Glomerular endothelial cell (primary cell): Measurements from ENCODE around the gene PAFAH1B2. TPM values are rescaled to one million over a fixed set of nuclear protein-coding genes. Genes with fewer than 3 reads are reported as not detected.
"Not testable (repeated sequence)": the region's sequence is repeated elsewhere in the genome, so short reads cannot be mapped to it uniquely, and the experiment has no call there.

Source experiments
- DNase-seq: peaks from one replicate; pipeline ENCODE4 v3.0.0-alpha.2; 2011; ENCODE audit warnings: low read depth, low spot score; ENCODE audit errors: extremely low read depth
- total RNA-seq: library from RNA; depleted of rRNA; stranded (reverse); fragments of >200 nt; gene quantifications from 2 replicates; pipeline ENCODE4 v1.2.3, GENCODE V29; 2015

Gene PAFAH1B2, protein sequence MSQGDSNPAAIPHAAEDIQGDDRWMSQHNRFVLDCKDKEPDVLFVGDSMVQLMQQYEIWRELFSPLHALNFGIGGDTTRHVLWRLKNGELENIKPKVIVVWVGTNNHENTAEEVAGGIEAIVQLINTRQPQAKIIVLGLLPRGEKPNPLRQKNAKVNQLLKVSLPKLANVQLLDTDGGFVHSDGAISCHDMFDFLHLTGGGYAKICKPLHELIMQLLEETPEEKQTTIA
- 92.6 and 98.5 TPM in 2 replicates for total RNA-seq

DNA sequence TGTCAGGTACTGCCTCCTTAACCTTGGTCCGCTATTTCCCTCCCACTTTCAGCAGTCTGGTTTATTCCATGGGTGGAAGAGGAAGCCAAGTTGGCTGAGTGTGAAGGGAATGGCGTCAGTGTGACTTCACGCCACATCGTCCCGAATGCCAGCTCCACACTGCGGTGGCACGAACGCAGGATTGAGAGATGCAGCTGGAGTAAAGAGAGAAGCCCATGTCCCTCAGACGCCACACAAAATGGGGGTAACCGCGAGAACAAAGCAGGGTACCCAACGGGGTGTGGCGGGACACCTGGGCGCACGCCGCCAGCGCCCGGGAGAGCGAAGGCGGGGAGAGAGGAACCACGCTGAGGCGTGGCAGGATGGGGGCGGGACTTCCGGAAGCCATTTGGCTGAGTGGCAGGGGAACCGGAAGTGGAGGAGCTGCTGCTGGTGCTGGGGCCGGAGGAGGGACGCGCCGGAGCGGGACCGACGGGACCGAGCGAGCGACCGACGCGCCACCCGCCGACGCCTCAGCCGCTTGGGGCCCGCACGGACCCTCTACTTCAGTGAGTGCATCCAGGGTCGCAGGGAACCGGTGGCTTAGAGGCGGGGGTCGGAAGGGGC is at the start of gene PAFAH1B2:
PAFAH1B2 (plus strand) TSS at position 417 of the 606 bp plus-strand sequence. CDS start 8,161 bp downstream, outside the sequence.
- peak; percentile 27 for DNase-seq

DNA sequence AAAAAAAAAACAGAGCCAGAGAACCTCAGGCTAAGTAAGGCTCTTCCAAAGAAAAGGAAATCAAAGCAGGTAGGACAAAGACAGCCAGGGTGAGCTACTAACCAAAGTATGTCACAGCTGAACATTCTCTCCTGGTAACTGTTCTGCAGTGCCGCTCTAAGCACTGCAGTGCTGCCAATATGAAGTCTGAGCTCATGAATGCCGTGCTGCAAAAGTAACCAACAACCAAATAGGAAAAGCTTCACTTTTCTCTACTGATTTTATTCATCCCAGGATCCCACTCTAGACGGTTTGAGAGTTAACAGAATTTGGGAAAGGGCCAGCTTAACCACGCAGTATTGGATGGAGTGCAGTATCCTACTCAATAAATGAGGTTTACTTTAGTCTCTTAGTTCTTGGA is 49.3 kb upstream of the PAFAH1B2 start:
- DNase-seq, result no peak

DNA sequence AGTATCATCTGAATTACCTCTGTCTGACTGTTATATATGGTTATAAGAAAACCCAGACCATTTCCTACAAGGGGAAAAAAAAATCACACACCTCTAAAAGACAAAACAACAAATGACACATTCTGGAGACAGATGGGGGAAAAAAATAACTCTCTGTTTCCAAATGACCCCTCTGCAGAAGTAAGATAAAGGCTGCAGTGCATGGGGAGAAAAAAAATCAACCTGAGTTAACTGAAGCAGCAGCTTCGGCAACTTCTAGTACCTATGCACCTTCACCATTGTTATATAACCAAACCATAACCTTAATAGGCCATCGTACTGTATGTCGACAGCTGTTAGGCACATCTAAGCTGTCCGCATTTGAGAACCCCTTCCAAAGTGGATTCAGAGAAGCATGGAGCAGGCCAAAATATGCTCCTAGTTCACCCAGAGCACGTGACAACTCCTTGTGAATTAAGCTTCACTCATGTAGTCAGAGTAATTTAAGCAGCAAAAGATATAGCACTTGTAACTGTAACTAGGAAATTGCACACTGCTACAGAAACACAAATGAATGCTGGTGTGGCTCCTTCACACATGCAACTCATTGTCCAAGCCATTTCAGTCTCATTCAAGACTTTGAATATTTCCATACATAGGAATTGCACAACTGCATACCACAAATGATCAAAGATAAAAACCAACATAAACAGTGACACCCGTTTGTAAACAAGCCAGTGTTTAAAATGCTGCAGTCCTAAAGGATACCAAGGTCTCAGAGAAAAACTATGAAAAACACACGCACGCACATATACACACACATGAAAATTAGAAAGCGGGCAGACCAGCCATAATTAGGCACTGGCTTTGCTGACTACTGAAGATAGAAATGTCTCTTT is 48.6 kb upstream of the PAFAH1B2 start:
- no peak for DNase-seq

DNA sequence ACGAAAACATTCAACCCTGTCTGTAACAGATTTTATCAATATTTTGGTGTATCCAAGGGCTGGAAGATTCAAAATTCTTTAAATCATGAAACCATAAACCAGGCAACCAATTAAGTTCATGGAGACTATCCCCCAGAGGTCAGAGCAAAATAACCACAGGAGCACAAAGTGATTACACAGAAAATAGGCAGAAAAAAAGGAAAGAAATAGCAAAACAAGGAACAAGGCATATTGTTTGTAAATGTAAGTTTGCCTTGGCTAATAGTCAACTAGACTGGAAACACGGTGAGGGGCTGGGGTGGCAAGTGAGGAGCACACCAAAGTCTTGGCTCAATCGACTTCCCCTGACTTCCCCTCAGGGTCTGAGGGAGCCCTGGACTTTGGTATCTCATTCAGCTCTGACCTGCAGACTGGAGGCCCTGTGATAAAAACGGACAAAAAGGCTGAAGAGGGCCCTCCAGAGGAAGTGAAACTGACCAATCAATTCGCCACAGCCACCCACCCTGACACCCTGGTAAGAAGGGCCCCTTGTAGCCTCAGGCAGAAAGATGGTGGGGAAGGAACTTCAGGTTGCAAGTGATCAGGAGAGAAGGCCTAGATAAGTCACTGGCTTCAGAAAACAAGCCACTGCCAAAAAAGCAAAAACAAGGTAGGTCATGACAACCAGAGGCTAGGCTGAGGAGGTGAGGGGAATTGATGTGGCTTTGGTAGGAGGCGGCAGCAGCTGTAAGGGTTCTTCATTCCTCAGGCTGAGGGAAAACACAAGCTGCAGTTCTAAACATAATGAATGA is 47.7 kb upstream of the PAFAH1B2 start:
- DNase-seq, result no peak

DNA sequence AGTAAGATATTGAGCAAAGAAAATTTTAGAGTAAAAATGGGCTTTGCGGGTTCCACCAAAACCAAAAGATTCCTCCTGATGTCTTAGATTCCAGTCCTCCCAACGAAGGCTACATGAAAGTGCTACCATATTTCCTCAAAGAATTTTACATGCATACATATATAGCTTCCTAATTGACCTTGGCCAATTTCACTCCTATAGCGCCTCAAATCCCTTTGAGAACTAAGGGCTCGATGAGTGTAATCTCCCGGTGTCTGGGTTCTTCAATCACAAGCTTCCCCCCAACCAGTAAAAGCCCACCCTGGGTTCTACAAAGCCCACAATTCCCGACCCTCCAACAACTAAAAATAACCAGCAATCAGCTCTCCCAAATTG is 47.1 kb upstream of the PAFAH1B2 start:
- DNase-seq, result no peak

DNA sequence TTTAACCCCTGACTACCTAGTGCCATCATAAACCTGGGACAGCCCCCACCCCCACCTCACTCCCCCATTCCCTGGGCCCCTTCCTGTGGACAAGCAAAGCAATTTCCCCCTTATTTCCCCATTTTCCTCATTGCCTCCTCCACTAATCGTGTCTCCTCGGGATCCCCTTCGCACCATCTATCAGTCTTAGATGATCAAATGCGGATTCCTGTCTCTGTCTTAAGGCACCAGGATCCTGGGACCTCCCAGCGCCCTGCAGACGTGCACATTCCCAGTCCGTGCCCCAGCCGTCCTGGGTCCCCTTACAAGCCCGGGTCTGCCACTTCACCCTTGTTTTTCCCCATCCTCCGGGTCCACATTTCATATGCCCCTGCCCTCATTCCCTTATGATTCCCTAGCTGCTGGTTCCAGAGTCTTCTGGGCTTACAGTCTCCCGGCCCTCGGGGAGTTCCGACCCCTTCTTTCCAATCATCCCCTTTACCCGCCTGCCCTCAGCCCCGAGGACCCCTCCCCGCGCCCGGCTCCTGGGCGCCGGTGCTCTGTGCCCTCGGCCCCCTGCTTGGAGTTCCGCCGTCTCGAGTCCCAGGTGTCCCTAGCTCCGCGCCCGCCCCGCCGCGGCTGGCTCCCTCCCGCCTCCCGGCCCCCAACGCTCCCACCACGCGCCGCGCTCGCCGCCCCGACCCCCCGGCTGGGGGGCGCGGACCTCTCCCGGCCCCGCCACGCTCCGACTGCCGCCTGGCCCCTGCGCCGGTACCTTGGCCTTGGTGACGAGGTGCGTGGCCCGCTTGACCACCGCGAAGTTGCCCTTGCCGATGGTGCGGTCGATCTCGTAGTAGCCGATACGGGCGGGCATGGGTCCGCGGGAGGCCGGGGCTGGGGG is 46.5 kb upstream of the PAFAH1B2 start:
- no peak for DNase-seq

DNA sequence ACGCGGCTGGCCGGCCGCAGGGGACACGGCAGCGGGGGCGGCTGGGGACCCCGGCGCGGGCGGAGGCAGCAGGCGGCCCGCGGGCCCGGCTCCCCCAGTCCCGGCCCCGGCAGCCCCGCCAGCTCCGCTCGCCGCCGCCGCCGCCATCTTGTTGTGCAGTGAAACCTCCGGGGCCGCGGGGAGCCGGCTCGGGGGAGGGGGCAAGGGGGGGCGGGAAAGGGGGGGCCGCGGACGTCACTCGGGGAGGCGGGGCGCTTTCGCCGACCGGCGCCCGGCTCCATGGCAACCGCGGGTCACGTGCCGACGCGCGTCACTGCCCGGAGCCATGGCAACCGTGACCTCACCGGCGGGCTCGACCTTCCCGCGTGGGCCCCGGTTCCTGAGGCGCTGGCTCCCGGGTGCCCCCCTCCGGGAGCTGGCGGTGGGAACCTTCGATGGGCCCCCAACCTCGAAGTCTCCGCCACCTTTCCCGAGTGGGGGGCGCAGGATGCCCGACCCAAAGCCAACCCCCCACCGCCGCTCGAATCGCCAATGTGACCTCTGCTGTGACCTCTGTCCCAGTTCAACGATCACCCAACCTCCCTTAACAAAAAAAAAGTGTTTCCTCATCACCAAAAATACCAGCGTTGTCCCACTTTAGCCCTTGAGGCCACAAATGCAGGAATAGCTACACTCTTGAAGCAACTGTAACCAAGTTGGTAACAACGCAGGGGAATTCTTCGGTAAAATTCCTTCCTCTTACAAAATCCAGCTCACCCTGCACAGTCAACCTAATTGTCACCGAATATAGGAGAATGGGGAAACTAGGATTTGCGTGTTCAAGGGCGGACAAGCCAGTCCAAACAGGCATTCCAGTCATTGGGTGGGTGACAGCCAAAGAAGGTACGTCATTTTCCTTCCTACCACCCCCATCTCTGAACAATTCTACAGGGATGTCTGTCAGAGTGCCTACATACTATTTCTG is 45.5 kb upstream of the PAFAH1B2 start, which contains the start of gene SIK3:
SIK3 (minus strand) TSS at position 160 of the 964 bp plus-strand sequence; CDS start at position 147, 13 bp downstream.
- DNase-seq, result peak; percentile 80

DNA sequence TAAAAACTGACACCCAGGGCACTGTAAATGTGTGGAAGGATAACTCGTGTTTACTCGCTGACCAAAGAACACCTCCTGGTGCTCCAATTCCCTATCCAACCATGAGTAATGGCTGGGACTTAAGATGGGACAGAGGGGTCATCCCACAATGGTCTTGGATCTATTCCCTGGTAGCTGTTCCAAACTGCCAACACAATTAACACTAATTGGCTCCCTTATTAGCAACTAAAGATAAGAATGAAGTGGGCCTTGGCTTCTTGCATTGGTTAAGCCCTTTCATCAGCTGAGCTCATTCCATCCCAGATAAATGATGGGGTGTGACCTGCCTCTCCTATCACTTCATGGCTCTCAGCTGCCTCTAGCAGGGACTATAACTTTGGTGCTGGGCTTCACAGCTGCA is 44.4 kb upstream of the PAFAH1B2 start:
- no peak for DNase-seq

DNA sequence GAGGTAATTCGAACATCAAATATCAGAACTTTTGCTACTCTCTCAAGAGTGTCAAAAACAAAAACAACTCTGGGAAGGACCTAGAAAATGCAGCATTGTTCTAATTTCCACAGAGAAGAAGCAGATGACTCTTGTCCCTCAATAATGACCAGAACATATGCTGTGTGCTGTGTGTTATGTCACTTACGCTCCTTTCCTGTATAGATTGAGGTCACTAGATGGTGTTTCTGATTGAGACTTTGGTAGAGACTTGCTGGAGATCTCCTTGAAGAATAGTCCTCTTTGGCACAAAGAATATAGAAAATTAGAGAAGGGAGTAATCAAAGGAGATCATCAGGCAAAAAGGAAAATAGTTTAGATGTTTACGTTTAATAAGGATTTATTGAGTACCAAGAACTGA is 43.5 kb upstream of the PAFAH1B2 start:
- DNase-seq, result no peak

DNA sequence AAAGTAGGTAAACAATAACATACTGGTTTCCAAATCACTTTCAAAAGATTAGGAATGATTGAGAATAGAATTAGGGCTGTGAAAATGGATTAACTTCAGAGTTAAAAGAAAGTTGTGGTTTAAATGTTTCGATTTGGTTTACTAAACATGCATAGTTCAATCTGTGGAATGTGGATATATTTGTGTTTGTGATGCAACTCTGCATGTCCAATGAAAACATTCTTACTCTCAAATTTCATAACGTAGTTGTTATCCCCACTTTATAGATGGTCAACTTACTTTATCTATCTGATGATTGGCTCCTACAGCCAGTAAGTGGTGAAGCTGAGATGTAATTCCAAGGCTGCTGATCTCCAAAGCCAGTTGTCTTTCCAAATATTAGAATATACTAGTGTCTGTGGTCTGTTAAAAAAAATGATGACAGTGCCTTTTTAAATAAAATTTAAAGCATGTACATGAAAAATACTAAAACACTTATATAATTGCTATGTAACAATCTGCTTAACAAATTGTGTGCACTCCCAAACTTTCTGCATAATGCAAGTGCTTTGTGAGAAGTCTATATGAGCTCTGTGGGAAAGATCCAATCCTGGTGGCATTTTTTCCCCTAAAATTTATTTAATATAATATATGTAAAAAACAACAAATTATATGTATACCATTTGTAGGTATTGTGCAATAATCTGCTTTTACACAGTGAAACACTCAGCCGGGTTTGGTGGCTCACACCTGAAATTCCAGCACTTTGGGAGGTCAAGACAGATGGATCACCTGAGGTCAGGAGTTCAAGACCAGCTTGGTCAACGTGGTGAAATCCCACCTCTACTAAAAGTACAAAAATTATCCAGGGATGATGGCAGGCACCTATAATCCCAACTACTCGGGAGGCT is 36.1 kb upstream of the PAFAH1B2 start:
- no peak for DNase-seq

DNA sequence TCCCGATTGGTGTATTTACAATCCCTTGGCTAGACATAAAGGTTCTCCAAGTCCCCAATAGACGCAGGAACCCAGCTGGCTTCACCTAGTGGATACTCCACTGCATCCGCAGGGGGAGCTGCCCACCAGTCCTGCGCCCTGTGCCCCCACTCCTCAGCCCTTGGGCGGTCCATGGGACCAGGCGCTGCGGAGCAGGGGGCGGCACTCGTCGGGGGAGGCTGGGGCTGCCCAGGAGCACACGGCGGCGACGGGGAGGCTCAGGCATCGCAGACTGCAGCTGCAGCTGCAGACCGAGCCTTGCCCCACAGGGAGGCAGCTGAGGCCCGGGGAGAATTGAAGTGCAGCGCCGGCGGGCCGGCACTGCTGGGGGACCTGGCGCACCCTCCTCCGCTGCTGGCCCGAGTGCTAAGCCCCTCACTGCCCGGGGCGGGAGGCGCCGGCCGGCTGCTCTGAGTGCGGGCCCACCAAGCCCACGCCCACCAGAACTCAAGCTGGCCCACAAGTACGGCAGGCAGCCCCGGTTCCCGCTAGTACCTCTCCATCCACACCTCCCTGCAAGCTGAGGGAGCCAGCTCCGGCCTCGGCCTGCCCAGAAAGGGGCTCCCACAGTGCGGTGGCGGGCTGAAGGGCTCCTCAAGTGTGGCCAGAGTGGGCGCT is 33.7 kb upstream of the PAFAH1B2 start:
- DNase-seq, result no peak

DNA sequence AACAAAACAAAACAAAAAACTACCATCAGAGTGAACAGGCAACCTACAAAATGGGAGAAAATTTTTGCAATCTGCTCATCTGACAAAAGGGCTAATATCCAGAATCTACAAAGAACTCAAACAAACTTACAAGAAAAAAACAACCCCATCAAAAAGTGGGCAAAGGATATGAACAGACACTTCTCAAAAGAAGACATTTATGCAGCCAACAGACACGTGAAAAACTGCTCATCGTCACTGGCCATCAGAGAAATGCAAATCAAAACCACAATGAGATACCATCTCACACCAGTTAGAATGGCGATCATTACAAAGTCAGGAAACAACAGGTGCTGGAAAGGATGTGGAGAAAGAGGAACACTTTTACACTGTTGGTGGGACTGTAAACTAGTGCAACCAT is 31.6 kb upstream of the PAFAH1B2 start:
- DNase-seq, result not testable (repeated sequence)

DNA sequence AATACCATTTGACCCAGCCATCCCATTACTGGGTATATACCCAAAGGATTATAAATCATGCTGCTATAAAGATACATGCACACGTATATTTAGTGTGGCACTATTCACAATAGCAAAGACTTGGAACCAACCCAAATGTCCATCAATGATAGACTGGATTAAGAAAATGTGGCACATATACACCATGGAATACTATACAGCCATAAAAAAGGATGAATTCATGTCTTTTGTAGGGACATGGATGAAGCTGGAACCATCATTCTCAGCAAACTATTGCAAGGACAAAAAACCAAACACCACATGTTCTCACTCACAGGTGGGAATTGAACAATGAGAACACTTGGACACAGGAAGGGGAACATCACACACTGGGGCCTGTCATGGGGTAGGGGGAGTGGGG is 31.1 kb upstream of the PAFAH1B2 start:
- DNase-seq, result not testable (repeated sequence)

DNA sequence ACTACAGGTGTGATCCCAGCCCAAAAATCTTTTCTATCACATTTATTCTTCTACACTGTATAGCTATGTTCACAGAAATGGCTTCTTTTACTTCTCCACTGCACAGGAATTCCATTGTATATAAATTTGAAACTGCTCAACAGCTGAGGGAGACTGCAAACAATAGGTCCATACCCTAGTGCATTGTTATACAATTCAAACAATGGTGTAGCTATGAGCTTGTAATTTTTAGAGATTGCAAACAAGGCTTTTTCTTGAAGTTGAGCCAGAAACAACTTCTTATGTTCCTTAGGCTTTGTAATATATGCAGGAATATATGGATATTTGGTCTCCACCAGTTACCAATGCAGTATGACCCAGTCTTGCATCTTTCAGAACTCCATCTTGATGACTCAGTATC is 26.4 kb upstream of the PAFAH1B2 start:
- DNase-seq, result no peak

DNA sequence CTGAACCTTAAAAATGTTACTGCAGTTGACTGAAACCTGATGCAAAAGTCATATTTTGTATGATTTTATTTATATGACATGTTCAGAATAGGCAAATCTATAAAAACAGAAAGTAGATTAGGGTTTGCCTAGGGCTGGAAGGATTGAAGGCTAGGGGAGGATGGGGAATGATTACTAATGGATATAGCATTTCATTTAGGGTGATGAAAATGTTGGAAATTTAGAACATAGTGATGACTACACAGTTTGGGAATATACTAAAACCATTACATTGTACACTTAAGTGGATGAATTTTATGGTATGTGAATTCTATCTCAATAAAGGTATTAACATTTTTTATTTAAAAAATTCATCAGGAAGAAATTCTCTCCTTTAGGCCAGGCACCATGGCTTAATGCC is 22.9 kb upstream of the PAFAH1B2 start:
- DNase-seq, result no peak

DNA sequence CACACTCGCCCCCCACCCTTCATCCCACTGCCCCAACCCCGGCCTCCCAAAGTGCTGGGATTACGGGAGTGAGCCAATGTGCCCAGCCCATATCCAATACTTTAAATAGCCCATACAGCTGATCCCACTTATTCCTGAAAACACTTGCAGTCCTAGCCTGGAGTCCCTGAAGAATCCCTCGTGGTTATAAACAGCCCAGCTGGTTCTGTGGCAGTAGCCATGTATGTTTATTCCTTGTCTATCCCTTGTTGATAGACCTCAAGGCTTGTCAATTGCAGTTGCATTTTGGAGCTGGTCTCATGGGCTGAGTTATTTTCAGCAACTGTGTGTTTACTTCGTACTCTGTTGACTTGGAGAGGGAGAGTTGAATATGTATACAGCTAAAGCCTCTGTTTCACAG is 21.5 kb upstream of the PAFAH1B2 start:
- no peak for DNase-seq
